ENCODE results near the gene KCNJ9.

Gene KCNJ9

DNA sequence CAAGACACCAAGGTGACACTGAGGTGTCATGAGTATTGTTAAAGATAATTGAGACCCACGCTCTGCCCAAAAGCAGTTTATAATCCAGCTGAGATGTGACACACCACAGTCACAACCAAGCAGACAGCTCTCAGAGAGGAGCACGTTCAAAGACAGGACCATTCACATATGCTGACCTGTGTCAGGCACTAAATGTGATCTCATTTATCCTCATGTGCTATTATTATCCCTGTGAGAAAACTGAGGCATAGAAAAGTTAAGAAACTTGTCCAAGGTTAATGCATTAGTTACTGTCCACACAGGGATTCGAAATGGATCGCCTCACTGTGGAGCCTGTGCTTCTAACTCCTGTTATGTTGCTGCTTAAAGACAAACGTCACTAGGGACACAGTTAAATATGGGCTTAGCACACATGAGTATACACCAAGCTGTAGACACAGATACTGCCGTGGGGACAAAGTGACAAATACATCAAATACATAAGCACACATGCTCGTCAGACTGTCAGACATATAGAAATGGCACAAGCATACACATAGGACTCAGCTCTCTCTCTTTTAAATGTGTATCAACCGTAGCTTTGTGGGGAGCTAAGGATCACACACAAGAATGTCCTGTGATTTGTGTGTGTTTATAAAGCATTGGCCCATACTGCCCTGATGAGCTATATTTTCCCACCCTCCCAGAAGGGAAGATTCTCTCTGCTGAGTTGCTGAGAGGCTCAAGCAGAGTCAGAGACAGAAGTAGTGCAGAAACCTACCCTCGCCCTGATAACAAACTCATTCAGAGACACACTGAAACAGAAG lies 20.6 kb downstream of the KCNJ9 start:
- TF ChIP-seq CTCF (IDR thresholded peaks at IDR 0.05; ENCODE audit: low read depth, low read length), result no peak
- in situ Hi-C loops (cut with HindIII; ENCODE audit: low sequenced_read_pairs), result no loop called here
- no peak overlapping the region for H3K4me3 ChIP-seq (ENCODE audit: low read depth, low read length)
- no peak for DNase-seq (ENCODE audit: low read depth, low spot score)

- in situ Hi-C loops (cut with HindIII; ENCODE audit: low sequenced_read_pairs), result no loop called here
- no peak overlapping the region for H3K4me3 ChIP-seq (ENCODE audit: low read depth, low read length)
- TF ChIP-seq CTCF (IDR thresholded peaks at IDR 0.05; ENCODE audit: low read depth, low read length), result no peak
- no peak for DNase-seq (ENCODE audit: low read depth, low spot score)
These were observed 22.5 kb downstream of the KCNJ9 start for GRCh38 chr1:160103658-160104408.

- TF ChIP-seq CTCF (IDR thresholded peaks at IDR 0.05; ENCODE audit: low read depth, low read length), result no peak
- DNase-seq (ENCODE audit: low read depth, low spot score), result no peak
These were observed 23.1 kb downstream of the KCNJ9 start for GRCh38 chr1:160104486-160104885.

DNA sequence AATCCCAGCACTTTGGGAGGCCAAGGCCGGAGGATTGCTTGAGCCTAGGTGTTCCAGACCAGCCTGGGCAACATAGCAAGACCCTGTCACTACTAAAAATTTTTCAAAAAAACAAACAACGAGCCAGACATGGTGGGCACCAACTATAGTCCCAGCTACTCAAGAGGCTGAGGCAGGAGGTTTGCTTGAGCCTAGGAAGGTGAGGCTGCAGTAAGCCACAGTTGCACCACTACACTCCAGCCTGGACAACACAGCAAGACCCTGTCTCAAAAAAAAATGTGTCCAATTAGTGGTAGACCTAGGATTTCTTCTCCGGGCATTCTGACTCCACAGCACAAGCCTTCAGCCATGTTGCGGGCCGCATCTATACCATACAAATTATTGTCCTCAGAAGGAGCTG lies 23.8 kb downstream of the KCNJ9 start:
- in situ Hi-C loops (cut with HindIII; ENCODE audit: low sequenced_read_pairs), result no loop called here
- no peak for DNase-seq (ENCODE audit: low read depth, low spot score)
- H3K4me3 ChIP-seq (ENCODE audit: low read depth, low read length), result no peak overlapping the region
- TF ChIP-seq CTCF (IDR thresholded peaks at IDR 0.05; ENCODE audit: low read depth, low read length), result no peak

More at GRCh38 chr1:160104486-160104885, 23.1 kb downstream of the KCNJ9 start:
- in situ Hi-C loops (cut with HindIII; ENCODE audit: low sequenced_read_pairs), result no loop called here
- H3K4me3 ChIP-seq (ENCODE audit: low read depth, low read length), result no peak overlapping the region

DNA sequence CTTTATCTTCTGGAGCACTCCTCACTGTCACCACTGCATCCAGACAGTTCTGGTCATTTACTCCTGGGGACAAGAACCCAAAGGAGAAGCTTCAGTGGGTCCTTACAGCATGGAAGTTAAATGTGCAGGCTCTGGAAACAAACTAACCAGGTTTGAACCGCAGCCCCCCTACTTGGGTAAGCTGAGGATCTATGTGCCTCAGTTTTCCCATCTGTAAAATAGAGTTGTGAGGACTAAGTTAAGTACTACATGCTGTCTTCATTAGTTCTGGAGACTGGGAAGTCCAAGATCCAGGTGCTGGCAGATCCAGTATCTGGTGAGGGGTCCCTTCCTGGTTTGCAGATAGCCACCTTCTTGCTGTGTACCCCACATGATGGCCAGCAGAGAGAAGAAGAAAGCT lies 26.2 kb downstream of the KCNJ9 start:
- no peak overlapping the region for H3K4me3 ChIP-seq (ENCODE audit: low read depth, low read length)
- no peak for DNase-seq (ENCODE audit: low read depth, low spot score)
- no peak for TF ChIP-seq CTCF (IDR thresholded peaks at IDR 0.05; ENCODE audit: low read depth, low read length)
- in situ Hi-C loops (cut with HindIII; ENCODE audit: low sequenced_read_pairs), result no loop called here

- H3K4me3 ChIP-seq (ENCODE audit: low read depth, low read length), result no peak overlapping the region
- TF ChIP-seq CTCF (IDR thresholded peaks at IDR 0.05; ENCODE audit: low read depth, low read length), result peak; percentile 67
- in situ Hi-C loops (cut with HindIII; ENCODE audit: low sequenced_read_pairs), result no loop called here
- peak; percentile 78 for DNase-seq (ENCODE audit: low read depth, low spot score)
These were observed 27.7 kb downstream of the KCNJ9 start for GRCh38 chr1:160108888-160109662.
